COLO668 (cell line): ENCODE data around the gene TMTC4.
"Not testable (repeated sequence)": the region's sequence is repeated elsewhere in the genome, so short reads cannot be mapped to it uniquely, and the experiment has no call there.

Source experiments
- DNase-seq: peaks from one replicate; lab custom pipeline; 2025; ENCODE audit not compliant: unreplicated experiment; lab: John Stamatoyannopoulos, UW

TMTC4 gene

GRCh38 chr13:100589178-100589725 is 85.3 kb downstream of the TMTC4 start:
- no peak for DNase-seq

DNA sequence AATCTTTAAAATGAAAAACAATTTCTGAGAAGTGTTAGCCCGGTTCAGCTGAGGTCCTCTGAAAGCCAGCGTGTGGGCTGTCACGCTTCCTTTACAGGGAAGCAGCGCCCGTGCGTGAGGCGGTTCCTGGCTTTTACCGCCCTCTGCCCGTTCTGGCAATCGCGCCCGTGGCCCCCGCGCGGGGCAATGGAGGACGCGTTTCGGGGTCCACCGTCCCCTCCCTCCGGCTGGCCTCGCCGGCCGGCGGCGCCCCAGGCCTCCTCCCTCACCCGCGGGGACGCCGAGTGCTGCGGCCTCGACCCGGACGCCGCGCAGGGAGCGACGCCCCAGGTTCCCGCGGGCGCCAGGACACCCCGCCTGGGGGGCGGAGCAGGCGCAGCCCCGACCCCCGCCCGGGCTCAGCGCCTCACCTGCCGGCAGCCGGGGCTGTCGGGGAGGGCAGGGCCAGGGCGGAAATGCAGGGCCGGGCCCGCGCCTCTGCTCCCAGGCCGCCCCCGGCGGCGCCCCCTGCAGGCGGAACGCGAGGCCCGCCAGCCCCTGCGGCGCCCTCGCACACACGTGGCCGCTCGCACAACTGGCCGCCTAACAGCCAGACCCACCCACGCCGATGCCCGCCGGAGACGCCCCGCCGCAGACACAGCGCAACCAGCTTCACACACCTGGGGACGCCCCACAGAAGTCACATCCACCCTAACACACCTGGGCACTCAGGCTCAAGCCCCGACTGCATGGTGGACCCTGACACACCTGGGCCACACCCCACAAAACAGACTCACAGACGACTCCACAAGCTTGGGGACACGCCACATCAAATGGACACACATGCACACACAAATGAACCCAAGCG is 86.0 kb downstream of the TMTC4 start, which contains the start of gene GGACT:
Gene GGACT (minus strand): TSS at position 459 of the 847 bp plus-strand sequence. CDS start 56,198 bp downstream, outside the sequence.
- DNase-seq, result peak; percentile 98

GRCh38 chr13:100584896-100585295 is 89.7 kb downstream of the TMTC4 start:
- no peak for DNase-seq

DNA sequence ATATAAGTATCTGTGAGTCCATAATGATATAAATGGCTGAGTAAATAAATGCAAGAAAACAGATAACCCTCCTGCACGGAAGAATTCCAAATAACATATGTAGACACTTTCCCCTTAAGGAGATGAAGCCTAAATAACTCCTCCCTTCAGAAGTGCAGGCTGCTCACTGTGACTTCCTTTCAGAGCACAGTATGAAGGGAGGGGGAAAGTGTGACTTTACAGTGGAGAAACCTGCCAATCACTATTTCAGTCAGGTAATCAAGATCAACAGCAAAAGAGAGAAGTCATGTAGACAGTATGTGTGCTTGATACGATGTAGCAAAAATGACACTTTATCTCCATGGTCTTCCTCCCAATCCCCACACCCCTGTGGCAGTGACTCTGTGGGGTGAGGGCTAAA is 93.1 kb downstream of the TMTC4 start:
- DNase-seq, result no peak

DNA sequence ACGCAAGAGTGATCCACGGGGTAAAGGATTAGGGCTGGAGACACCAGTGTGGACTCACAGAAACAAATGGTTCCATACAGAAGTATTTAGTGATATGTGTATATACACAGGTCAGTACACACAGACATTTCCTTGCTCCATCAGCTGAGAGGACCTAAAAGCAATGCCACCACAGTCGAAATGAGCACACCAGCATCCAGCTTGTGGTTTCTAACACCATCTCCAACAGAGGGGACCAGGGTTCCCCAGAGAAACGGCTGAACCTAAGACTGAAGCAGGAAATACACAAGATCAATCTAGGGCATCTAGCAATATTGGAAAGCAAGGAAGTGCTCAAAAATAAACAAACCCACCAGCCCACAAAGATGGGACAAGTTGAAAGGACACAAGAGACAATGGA is 93.6 kb downstream of the TMTC4 start:
- no peak for DNase-seq

- DNase-seq, result no peak
Measured at GRCh38 chr13:100580045-100580444, 94.5 kb downstream of the TMTC4 start.

DNA sequence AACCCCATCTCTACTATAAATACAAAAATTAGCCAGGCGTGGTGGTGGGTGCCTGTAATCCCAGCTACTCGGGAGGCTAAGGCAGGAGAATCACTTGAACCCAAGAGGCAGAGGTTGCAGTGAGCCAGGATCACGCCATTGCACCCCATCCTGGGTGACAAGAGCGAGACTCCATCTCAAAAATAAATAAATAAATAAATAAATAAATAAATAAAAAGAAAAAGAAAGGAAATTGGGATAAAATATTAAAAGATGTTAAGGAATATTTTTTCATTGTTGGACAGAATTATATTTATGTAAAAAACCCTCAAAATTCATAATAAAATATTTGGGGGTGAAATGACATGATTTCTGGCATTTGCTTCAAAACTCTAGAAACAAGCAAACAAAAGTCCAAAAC is 97.4 kb downstream of the TMTC4 start:
- DNase-seq, result not testable (repeated sequence)

GRCh38 chr13:100573121-100573520 is 101.5 kb downstream of the TMTC4 start:
- peak; percentile 91 for DNase-seq

GRCh38 chr13:100566543-100566942 is 108.1 kb downstream of the TMTC4 start:
- DNase-seq, result no peak

GRCh38 chr13:100565286-100565685 is 109.3 kb downstream of the TMTC4 start:
- DNase-seq, result no peak

DNA sequence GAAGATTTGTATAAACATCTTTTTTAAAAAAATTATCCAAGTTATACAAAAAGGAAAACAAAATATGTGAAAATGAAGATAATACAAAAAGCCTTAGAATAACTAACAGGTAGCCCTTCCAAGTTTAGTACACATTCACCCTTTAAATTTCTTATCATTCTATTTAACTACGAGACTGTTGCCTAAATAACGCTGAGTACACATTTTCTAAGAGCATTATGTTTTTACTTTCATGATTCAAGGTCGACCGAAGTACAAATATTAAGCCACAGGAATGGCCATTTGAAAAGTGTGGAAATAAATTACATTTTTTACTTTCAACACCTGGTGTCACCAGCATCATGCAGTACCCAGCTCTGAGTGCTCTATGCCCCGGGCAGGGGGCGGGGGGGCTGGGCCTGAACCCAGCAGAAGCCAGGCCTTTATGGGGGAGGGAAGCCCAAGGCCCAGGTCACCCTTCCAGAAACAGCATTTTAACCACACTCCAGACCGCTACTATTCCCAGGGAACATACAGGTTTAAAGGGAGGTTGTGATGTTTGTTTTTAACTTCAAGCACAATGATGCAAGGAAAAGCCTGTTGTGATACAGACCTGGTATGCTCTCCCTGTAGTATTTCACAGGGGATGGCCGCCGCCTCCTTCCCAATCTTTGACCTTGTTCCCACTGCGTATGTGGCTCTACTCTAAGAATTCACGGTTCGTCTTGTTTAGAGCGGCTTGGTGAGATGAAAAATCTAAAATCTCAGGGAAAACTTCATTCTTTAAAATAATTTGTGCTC is 110.0 kb downstream of the TMTC4 start:
- DNase-seq, result no peak

DNA sequence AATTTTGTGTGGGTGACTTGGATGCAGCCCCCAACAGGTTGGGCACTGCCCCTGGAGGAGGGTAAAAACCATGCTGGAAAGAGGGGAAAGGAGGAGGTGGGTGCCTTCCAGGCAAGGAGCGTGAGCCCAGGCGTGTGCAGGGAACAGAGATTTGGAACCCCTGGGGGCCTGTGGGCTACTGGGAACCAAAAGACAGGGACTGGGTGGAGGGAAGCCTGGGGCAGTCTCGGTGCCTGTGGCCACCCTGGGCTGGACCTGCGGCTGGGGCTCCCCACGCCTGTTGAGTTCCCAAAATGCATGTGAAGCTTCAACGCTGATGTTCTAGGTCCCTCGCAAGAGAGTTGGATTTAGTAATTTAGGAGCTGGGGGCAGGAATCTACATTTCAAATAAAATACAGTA is 110.8 kb downstream of the TMTC4 start:
- DNase-seq, result no peak

- no peak for DNase-seq
Measured at GRCh38 chr13:100561599-100562204, 112.9 kb downstream of the TMTC4 start.

DNA sequence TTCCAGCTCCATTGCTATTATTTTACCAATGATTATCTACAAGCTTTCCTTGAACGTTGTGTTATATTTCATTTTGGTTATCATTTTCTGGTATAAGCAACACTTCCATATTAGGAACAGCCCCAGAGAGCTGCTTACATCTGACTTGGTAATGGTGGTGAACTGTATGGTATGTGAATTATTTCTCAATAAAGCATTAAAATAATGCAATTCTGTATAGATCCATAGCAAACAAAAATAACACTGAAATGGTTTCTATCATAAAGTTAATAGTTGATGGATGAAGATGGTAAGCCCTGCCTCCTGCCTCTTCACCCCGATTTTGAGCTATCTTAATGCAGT is 113.5 kb downstream of the TMTC4 start:
- no peak for DNase-seq

GRCh38 chr13:100560498-100561157 is 114.0 kb downstream of the TMTC4 start:
- DNase-seq, result no peak

DNA sequence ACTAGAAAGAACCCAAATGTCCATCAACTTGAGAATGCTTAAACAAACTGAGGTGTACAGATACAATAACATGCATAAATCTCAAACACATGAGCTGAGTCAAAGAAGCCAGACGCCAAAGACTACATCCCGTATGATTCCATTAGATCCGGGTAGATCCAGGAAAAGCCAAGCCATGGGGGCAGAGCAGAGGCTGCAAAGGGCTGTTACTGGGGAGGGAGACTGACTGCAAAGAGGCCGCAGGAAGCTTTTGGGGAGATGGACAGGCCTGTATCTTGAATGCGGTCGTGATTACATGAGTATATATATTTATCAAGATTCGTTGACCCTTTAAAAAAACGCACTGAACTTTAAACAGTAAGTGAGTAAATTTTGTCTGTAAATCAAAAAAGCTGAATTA is 114.7 kb downstream of the TMTC4 start:
- no peak for DNase-seq
